Embryonic facial prominence (tissue), 1 donor: ENCODE data around the gene TTC7B.

Source experiments
- DNase-seq: peaks from one replicate; pipeline ENCODE4 v3.0.0-alpha.2; 2016; ENCODE audit errors: extremely low spot score

TTC7B gene

DNA sequence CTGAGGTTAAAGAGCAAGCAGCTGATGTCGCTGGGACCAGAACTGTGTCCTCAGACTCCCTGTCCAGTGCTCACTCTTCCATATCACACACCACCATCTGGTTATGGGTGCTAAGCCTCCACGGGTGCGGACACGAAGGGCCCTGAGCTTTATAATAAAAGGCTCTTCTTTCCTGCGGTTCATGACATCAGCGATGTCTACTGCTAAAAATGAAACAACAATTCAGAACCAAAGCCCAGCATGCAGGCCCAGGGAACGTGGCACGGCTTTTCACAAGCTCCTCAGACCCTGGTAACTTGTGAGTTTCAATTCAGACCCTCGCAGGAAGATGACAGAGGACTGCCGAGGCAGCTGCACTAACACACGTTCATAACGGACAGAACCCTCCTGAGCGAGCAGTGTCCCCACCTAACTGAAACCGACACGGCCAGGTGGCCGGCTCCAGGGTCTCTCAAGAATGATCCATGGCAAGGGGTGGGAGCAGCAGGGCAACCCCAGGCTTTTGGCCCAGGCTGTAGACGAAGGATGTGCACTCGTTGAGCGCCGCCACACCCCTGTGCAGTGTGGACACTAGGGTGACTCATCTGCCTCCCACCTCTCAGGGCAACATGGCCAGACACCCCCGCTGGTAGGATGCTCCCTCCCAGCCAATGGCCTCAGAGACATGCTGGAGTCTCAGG, 239.1 kb downstream of the TTC7B start:
- DNase-seq = no peak

DNA sequence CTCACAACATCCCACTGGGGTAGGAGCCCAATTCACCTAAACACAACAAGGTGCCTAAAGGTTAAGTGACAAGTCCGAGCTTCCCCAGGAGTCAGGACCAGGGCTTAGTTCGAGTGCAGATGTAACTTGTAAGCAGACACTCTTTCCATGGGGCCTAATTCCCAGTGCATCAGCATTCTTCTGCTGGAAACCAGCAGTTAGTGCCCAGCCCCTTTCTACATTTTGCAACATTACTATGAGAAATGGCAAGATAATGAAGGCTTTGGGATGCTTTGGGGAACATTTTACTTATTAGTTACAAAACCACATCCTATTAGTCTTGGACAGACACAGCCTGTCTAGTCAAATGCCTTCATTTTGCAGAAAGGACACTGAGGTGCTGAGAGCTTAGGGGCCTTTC, 239.6 kb downstream of the TTC7B start:
- DNase-seq = no peak

DNA sequence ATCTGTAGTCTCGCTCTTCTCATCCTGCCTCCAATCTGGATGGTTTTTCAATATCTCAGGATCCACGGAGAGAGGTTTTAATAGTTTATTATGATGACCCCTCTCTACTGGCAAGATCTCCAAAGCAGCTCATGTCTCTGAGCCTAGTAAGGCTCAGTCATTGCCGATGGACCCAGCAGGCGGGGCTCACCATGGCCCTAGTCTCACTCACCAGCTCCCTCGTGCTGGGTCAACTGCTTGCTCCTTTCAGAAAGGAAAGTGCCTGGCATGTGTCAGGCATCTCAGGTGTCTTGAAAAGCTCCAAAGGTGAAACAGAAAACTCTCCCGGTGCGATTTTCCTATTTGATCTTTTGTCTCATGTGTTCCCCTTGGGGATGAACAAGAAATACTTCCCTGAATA, 240.4 kb downstream of the TTC7B start:
- DNase-seq = no peak

DNA sequence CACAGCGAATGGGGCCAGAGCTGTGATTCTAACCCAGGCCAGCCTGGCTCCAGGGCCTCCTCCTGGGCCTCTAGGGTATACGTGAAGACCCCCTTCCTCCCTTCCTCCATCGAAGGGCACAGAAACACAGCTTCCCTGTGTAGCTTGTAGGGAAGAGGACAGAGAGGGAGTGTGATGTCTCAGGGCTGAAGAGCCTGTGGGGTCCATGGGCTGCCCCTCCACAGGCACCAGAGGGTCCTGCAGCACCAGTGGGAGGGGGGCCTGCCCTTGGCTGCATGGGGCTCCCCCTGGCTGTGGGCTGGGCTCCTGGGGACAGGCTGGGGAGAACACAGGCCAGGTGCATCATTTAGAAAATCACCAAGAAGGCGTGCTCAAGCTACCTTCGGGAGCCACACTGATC, 240.9 kb downstream of the TTC7B start:
- no peak for DNase-seq

DNA sequence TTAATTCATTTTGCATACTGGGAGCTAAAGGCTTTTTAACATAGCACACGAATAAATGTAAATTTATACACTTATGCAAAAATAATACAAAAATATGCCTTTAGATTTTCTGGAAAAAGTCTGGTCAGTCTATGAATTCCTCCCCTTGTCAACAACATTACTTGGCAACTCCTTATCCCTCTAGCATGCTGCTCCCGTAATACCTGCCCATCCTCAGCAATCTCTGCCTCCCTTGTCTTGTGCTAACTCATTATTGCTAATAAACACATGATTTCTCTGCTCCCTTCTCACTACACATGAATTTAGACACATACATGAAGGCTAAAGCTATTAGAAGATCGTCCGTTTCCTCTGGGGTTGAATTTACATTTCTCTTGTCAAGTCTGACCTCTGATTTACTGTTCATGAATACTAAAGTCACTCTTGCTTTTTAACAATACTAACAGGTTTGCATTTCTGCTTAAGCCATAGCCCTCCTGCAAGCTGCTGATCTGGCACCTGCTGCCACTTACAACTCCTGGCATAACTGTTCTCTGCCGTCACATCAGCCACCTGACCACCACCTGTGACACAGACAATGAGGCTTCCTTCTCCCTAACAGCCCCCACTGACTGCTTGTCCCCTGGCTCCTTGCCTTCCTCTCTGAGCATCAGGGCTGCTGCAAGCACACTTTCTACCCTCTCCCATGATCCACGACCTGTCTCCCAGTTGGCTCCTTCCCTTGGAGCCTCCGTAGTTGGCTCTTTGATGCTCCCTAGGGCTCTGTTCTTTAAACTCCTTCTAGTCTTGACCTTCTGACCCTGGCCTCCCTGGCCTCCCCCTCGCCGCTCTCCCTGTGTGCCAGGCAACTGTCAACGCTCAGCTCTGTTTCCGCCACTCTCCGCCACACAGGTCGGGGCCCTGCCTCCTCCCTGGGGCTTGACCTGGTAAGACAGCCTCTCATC, 241.8 kb downstream of the TTC7B start:
- no peak for DNase-seq

DNA sequence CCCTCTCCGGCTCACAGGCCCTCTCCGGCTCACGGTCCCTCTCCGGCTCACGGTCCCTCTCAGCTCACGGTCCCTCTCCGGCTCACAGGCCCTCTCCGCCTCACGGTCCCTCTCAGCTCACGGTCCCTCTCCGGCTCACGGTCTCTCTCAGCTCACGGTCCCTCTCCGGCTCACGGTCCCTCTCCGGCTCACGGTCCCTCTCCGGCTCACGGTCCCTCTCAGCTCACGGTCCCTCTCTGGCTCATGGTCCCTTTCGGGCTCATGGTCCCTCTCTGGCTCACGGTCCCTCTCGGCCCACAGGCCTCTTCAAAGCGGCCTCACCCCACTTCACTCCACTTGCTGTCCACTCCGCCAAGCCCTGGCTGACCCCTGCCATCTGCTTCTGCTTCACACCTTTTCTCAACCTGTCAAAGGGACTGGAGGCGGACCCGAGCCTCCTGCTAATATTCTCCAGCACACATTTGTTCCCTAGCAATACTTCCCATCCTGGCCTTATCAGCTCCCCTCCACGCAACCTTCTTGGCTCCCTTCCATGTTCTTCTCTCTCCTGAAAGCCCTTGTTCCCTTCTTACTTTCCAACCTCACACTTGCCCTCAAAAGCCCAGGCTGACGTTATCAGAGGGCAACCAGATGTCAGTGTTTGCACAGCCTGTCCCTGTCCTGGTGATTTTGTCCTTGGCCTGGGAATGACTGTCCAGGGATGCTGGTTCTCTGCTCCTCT, 242.7 kb downstream of the TTC7B start:
- no peak for DNase-seq

DNA sequence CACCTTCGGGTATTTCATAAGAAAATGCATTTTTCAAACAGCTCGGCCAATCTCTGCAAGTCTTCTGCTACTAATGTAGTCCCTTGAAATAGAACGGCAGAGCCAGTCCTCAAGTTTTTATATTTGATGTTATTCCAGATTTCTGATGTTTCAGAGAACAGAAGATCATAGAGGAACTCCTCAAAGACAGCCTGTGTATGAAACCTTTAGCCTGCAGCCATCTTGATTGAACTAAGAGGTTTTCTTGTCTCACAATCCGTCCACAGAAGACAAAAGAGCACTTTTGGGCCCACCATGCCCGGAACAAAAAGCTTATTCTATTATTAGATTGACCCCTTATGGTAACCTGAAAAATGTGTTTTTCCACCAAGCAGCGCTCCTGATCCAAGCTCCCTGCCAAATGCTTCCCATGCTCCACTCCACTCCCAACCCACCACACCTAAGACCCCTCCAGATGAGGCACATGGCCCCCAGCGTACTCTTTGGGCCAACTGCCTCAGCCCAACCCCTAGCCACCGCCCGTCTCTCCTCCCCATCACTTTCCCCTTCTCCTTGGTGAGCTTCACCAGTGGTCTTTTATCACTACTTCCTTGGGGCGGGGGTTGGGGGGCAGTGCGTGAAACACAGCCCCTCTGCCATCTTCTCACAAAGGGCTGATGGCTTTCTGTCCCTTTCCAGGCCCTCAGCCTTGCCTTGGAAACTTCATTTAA, 243.6 kb downstream of the TTC7B start:
- DNase-seq = no peak

DNA sequence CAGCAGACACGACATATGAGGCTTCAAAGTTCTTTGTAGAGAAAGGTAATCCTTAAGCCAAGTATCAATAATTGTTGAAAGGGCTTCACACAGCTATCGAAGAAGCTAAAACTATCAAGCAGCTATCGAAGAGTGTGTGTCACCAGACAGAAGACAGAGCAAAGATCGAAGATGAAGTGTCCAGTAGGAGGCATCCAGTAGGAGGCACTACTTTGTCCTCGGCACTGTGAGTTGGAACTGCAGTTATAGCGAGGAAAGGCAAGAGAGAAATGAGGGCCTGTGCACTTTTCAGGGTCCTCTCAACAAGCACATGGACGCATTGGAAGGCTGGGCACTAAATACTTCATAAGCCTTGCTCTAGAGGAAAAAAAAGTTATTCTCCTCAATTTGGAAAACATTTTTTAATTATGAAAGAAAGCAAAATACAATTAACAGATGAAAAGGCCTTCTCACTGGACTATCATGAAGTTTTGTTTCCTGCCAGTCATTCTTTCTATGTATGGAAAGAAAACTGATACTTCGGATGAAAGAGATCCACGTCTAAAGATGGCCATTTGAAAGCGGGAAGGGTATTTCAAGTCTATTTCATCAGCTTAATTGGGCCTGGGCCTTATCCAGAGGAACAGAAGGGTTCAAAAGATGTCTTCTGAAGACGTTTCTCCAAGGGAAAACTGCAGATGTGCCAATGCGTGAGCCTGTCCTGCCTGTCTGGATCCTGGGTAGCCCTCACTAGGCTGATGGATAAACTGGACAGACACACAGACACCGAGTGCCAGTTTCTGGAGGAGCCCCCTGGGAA, 244.9 kb downstream of the TTC7B start:
- DNase-seq = no peak

DNA sequence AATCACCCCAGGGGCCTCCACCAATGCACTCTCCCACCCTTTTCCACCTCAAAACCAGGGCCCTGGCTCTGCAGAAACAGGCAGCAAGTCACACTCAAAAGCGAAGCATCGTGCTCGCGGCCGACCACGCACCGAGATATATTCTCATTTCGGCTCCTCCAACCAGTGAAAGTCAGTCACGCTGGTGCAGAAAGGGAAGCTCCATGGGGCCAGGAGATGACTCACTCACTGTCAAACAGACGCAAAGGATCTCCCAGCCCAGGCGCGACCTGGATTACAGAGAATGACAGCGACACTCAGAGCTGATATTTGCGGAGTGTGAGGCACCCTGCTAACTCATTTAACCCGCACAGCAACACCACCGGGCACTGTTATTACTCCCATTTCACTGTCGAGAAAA, 245.8 kb downstream of the TTC7B start:
- no peak for DNase-seq

DNA sequence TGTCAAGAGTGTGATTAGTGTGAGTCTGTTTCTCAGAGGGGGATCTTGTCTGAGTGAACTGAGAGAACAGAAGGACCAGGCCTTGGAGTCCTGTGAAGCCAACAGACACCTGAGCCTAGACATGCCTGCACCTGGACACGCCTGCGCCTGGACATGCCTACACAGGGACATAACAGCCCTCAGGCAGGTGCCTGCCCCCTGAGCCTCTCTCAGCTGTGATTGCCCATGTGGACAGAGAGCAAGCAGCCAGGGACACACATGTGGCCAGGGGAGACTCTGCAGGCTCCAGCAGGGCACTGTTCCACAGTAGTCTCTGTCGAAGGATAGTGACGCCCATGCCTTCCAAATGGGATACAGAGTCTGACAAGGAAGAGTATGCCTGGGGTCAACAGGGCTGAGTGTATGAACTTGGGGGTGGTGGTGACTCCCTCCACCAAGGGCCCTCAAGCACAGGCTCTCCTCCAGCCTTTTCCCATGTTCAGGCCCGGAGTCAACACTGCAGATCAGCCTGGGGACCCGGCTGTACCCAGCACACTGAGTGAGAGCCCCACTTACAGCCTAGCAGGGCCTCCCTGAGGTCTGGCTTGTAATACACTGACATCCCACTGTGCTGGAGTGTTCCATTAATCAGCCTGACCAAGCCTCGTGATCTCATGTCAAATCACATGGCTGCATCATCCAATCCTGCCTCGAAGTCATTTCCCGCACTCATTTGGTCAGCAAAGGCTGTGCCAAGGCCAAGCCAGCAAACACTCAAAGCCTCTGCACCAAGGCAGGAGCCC, 246.4 kb downstream of the TTC7B start:
- DNase-seq = no peak

DNA sequence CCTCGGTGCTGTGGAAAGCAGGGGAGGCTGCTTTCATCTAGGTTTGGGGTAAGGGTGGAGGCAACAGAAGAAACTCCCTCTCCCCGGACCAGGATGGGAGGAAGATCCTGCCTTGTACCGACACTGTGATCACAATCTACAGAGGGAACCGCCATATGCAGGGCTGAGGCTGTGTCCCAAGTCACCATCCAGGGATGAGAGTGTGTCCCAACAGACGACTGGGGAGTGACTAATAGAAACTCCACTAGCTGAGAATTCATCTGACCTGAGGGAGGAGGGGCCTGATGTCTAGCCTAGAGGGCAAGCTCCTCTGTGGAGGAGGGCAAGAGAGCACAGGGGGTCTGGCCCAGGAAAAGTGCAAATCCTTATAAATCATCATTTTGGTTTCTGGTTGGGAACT, 247.0 kb downstream of the TTC7B start:
- DNase-seq = no peak

DNA sequence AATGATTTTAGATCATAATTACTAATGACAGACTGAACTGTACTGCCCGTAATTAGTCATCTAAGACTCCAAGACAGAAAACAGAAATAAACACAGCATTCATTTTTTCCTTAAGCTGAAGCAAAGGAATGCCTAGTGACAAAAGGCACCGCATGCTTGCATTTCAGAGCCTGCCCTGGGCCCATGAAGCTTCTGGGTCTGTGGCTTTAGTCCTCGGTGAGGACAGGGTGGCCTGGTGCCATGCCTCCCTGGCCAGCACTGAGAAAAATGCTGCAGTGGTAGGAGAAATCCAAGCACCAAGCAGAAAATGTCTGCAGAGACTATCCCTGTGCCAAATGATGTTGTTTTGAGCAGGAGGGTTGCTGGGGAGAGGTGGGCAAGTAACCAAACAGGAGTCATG, 247.8 kb downstream of the TTC7B start:
- DNase-seq = no peak

DNA sequence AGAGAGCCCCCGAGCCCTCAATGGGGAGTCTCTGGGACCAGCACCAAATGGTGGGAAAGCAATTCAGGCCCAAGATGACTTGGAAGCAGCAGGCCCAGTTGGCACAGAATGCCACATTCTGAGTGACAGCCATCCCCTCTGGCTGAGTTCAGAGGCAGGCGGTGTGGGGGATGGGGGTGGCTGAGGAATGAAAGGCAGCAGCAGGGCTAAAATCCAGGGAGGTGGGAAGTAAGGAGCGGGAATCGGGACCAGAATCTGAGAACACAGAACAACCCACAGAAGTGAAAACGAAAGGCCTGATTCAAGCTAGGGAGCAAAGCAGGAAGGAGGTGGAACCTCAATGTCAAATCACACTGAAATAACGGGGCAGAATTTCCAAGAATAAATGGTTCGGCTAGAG, 248.2 kb downstream of the TTC7B start:
- no peak for DNase-seq

DNA sequence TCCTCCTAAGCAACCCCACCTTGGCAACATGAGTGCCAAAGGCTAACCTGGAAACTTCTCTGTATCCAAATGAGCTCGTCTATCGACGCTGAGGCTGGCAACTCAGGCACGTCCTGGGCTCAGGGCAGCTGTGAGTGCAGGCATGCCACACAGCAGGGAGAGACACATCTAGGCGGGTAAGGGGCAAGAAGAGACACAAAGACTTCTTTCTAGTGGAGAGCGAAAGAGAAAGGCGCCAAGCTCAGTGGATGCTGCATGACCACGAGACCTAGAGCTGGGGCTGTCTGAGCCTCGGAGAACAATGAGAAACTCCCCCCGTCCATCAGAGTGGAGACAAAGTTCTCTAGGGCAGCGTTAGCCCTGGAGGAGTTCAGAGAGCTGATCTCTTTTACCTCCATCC, 249.0 kb downstream of the TTC7B start:
- DNase-seq = no peak

DNA sequence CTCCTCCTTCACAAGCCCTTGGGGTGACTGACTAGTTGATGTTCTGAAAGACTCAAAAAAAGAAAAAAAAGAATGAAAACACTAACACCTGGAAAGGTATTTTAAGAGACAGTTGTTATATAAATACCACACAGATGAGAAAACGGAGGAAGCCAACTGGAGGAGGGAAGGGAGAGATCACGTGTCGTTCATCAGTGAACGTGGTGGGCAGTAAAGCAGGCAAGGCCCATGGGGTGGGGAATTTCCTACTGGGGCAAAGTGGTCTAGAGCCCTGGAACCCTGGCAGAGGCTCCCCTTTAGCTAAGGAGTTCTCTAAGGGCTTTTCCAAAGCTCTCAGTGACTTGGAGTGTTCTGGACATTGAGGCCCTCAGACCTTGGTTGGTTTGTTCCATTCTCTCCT, 249.7 kb downstream of the TTC7B start:
- no peak for DNase-seq

DNA sequence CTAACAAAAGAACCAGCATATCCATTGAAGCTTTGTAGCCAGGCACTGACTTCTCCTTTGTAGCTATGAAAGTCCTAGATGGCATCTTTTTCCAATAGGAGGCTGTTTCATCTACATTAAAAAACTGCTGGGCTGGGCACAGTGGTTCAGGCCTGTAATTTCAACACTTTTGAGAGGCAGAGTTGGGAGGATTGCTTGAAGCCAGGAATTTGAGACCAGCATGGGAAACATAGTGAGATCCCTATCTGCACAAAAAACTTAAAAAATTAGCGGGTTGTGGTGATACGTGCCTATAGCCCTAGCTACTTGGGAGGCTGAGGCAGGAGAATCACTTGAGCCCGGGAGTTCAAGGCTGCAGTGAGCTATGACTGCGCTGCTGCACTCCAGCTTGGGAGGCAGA, 251.7 kb downstream of the TTC7B start:
- DNase-seq = no peak

DNA sequence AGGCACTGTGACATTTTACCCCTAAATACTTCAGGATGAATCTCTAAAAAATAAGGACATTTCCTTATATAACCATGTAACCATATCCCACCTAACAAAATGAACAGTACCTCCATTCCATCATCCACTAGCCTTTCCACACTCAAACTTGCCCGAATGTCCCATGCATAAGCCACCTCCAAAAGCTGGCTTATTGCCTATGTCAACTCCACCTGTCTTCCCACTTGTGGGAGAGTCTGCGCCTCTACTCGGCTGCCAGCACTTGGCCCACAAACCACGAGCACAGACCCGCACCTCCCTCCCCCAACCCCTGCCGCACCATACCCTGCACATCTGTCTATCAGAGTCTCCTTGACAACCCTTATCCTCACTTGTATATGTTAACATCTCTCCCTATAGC, 253.6 kb downstream of the TTC7B start:
- DNase-seq = no peak

DNA sequence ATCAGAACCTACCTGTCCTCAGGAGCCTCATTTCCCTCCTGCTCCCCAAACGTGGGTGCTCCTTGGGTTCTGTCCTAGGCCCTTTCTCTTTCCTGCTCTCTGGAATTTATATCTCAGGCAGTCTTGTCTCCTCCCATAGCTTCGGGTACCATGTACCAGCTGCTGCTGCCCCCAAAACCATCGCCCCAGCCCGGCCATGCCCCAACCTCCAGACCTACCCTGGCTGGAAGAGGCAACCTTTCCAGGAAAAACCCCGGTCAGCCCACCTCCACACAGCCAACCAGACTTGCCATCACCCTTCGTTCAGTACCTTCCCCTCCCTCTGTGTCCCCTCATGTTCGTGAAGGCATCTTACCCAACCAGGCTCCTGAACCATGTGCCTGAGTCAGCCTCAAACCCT, 254.3 kb downstream of the TTC7B start:
- DNase-seq = no peak

DNA sequence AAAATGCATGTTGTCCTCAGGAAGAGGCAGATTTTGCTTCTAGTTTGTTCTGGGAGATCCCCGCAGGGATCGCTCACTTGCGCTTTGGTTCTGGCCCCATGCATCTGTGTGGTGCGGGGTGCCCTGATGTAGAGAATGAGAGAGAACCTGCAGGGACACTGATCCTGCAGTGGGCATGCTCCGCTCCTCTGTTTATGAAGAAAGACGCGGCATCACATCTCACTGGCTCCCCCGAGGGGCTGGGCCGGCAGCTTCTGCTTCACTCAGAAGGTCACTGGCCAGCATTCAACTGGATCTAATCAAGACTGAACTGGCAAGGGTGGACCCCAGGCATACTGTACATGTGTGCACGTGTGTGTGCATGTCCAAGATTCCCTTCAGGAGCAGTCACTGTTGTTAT, 255.2 kb downstream of the TTC7B start:
- DNase-seq = no peak

DNA sequence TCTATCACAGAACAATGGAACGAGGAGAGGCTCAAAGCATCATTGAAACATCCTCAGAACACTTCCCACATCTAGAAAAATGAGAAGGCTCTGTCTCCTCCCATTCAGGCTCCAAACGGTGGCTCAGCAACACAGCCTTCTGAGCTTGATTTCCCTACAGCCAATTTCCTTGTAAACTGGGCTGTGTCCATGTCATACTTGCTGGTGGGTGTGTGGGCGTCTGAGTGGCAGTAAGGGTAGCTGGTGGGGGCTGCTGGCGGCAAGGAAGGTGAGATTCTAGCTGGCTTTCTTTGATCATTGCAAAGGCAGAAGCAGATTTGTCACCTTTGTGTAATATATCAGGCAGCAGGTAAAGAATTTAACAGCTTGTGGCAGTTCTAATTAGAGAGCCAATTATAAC, 255.7 kb downstream of the TTC7B start:
- no peak for DNase-seq
